ENCODE measurements around the gene AGT. TPM values are rescaled to one million over a fixed set of nuclear protein-coding genes. Genes with fewer than 3 reads are reported as not detected.

AGT gene
- total RNA-seq, 1 experiment from 2014 or later: 41.9 TPM

- Histone ChIP-seq H3K27me3 (replicated peaks; ENCODE audit: control insufficient read depth, insufficient read depth, low read length) (no peaks in the 10 kb centered on the region), H3K36me3 (ENCODE audit: control insufficient read depth, insufficient read depth, low read length) (no peaks in the 10 kb centered on the region), H3K9me3 (no peaks in the 10 kb centered on the region), H3K4me1 (peaks cover 14% of the 10 kb centered on the region), H3K4me3 (ENCODE audit: low read depth, low read length) (no peak overlapping the region)
- H3K36me3 Mint-ChIP-seq (ENCODE audit: insufficient read depth, unreplicated experiment): no peaks in the 10 kb centered on the region
- intact Hi-C loops (cut with micrococcal nuclease; ENCODE audit: unreplicated experiment): no loop called here
- H3K4me1 Mint-ChIP-seq (ENCODE audit: low read depth, unreplicated experiment): peaks cover 24% of the 10 kb centered on the region
- no peak for TF ChIP-seq CTCF (IDR thresholded peaks at IDR 0.05; ENCODE audit: insufficient read depth in 1 of 2, low read depth in 1 of 2, low read length in 1 of 2, severe bottlenecking in 1 of 2, unreplicated experiment in 1 of 2)
- no peak overlapping the region for H3K4me3 Mint-ChIP-seq (ENCODE audit: unreplicated experiment)
- no peak overlapping the region for H3K27ac Mint-ChIP-seq (ENCODE audit: unreplicated experiment)
- BruUV-seq (replicated peaks): no TSS peak
- H3K9me3 Mint-ChIP-seq (ENCODE audit: unreplicated experiment): no peaks in the 10 kb centered on the region
- POLR2A ChIA-PET: no interaction called here
- no peak for DNase-seq
- no peaks in the 10 kb centered on the region for H3K27me3 Mint-ChIP-seq (ENCODE audit: insufficient read depth, unreplicated experiment)
- CTCF ChIA-PET: interaction anchor here (1.5 kb wide), 1 partner anchor 239 kb away, joined by 5 read pairs; the partner anchor contains the start of genes ARV1 and TTC13
These were observed 25.8 kb upstream of the AGT start for GRCh38 chr1:230739564-230740290.

GRCh38 chr1:230737622-230738262, 23.8 kb upstream of the AGT start:
- Mint-ChIP-seq H3K36me3 (ENCODE audit: insufficient read depth, unreplicated experiment) (no peaks in the 10 kb centered on the region), H3K9me3 (ENCODE audit: unreplicated experiment) (no peaks in the 10 kb centered on the region), H3K27ac (ENCODE audit: unreplicated experiment) (no peak overlapping the region), H3K4me3 (ENCODE audit: unreplicated experiment) (no peak overlapping the region), H3K27me3 (ENCODE audit: insufficient read depth, unreplicated experiment) (no peaks in the 10 kb centered on the region), H3K4me1 (ENCODE audit: low read depth, unreplicated experiment) (peaks cover 7% of the 10 kb centered on the region)
- ChIA-PET CTCF (no interaction called here), POLR2A (no interaction called here)
- Histone ChIP-seq H3K27me3 (replicated peaks; ENCODE audit: control insufficient read depth, insufficient read depth, low read length) (no peaks in the 10 kb centered on the region), H3K4me1 (no peaks in the 10 kb centered on the region), H3K9me3 (no peaks in the 10 kb centered on the region), H3K36me3 (ENCODE audit: control insufficient read depth, insufficient read depth, low read length) (no peaks in the 10 kb centered on the region), H3K4me3 (ENCODE audit: low read depth, low read length) (no peak overlapping the region)
- intact Hi-C loops (cut with micrococcal nuclease; ENCODE audit: unreplicated experiment): no loop called here
- TF ChIP-seq CTCF (IDR thresholded peaks at IDR 0.05; ENCODE audit: insufficient read depth in 1 of 2, low read depth in 1 of 2, low read length in 1 of 2, severe bottlenecking in 1 of 2, unreplicated experiment in 1 of 2): no peak
- DNase-seq: no peak
- BruUV-seq (replicated peaks): no TSS peak

GRCh38 chr1:230735447-230735846, 21.5 kb upstream of the AGT start:
- CTCF ChIA-PET: interaction anchor here (0.5 kb wide), 1 partner anchor 37 kb away, joined by 3 read pairs; no protein-coding TSS in a partner anchor
- peak; percentile 57 to 64 for DNase-seq

More at GRCh38 chr1:230735447-230735846, 21.5 kb upstream of the AGT start:
- Mint-ChIP-seq H3K9me3 (ENCODE audit: unreplicated experiment) (no peaks in the 10 kb centered on the region), H3K27me3 (ENCODE audit: insufficient read depth, unreplicated experiment) (no peaks in the 10 kb centered on the region), H3K4me3 (ENCODE audit: unreplicated experiment) (no peak overlapping the region), H3K36me3 (ENCODE audit: insufficient read depth, unreplicated experiment) (no peaks in the 10 kb centered on the region), H3K4me1 (ENCODE audit: low read depth, unreplicated experiment) (peaks cover 7% of the 10 kb centered on the region), H3K27ac (ENCODE audit: unreplicated experiment) (no peak overlapping the region)
- no peak overlapping the region for H3K4me3 ChIP-seq (ENCODE audit: low read depth, low read length)
- no peaks in the 10 kb centered on the region for H3K9me3 ChIP-seq
- H3K4me1 ChIP-seq: no peaks in the 10 kb centered on the region
- no peaks in the 10 kb centered on the region for H3K27me3 ChIP-seq (replicated peaks; ENCODE audit: control insufficient read depth, insufficient read depth, low read length)
- POLR2A ChIA-PET: no interaction called here
- intact Hi-C loops (cut with micrococcal nuclease; ENCODE audit: unreplicated experiment): loop anchor here (1.0 to 2.0 kb wide), 2 partner anchors 9 to 21 kb away; partner anchors contain the start of gene AGT
- BruUV-seq (replicated peaks): no TSS peak
- TF ChIP-seq CTCF (IDR thresholded peaks at IDR 0.05; ENCODE audit: insufficient read depth in 1 of 2, low read depth in 1 of 2, low read length in 1 of 2, severe bottlenecking in 1 of 2, unreplicated experiment in 1 of 2): no peak
- H3K36me3 ChIP-seq (ENCODE audit: control insufficient read depth, insufficient read depth, low read length): no peaks in the 10 kb centered on the region
